ENCODE results near the gene CDC6. TPM values are rescaled to one million over a fixed set of nuclear protein-coding genes. Genes with fewer than 3 reads are reported as not detected.

The CDC6 gene
- total and polyA plus RNA-seq, 2 donors (not counting 3 experiments of a cell fraction or from before 2014, with no cell fraction given): 15.5 to 55.2 TPM

GRCh38 chr17:40338941-40339649 lies 51.4 kb downstream of the CDC6 start:
- FAIRE-seq (no peak), DNase-seq (ENCODE audit: low read depth, low spot score) (no peak)
- Histone ChIP-seq H3K4me1 (ENCODE audit: control insufficient read depth, extremely low read depth, insufficient read depth, low read length) (peaks cover 28% of the 10 kb centered on the region), H3K9me3 (replicated peaks; ENCODE audit: control insufficient read depth, insufficient read depth, low read length) (no peaks in the 10 kb centered on the region), H3K27ac (ENCODE audit: insufficient read depth, low read depth, low read length) (no peak overlapping the region), H3K9ac (replicated peaks; ENCODE audit: extremely low read depth, insufficient read depth, low read length) (no peak overlapping the region), H3K79me2 (ENCODE audit: control insufficient read depth, insufficient read depth, low read length) (peaks cover 51% of the 10 kb centered on the region), H3K9me1 (replicated peaks; ENCODE audit: control insufficient read depth, extremely low read depth, insufficient read depth, low read length) (no peaks in the 10 kb centered on the region), H3K4me2 (ENCODE audit: insufficient read depth, low read length) (no peak overlapping the region), H3K36me3 (ENCODE audit: control insufficient read depth in 2 of 2, extremely low read depth in 1 of 2, insufficient read depth in 2 of 2, low read length in 2 of 2) (peaks cover 0 to 1% of the 10 kb centered on the region in 2 experiments), H2AFZ (ENCODE audit: low read depth, low read length) (no peak overlapping the region), H3K27me3 (ENCODE audit: control insufficient read depth in 2 of 2, insufficient read depth in 2 of 2, low read length in 2 of 2) (no peaks in the 10 kb centered on the region), H3K4me3 (replicated peaks in 1 of 3; ENCODE audit: insufficient read depth in 1 of 3, low read depth in 1 of 3, low read length in 3 of 3) (no peak overlapping the region), H4K20me1 (replicated peaks; ENCODE audit: control insufficient read depth, extremely low read depth, insufficient read depth, low read length) (no peaks in the 10 kb centered on the region)
- intact Hi-C loops (cut with micrococcal nuclease) (no loop called here), dilution Hi-C loops (cut with MboI; ENCODE audit: extremely low pct_ligation_motif_present, low sequenced_read_pairs) (no loop called here)
- POLR2A ChIA-PET: no interaction called here
- TF ChIP-seq MAX (IDR thresholded peaks at IDR 0.05; ENCODE audit: insufficient read depth, insufficient read length) (no peak), MYC (IDR thresholded peaks at IDR 0.05; ENCODE audit: low read depth, low read length) (no peak), POLR2AphosphoS5 (IDR thresholded peaks at IDR 0.05; ENCODE audit: insufficient read depth, low read depth, low read length) (no peak), GATA2 (IDR thresholded peaks at IDR 0.05; ENCODE audit: insufficient read depth, insufficient read length, low read depth, low read length) (no peak), FOS (IDR thresholded peaks at IDR 0.05; ENCODE audit: borderline replicate concordance, insufficient read depth, low read length) (no peak), JUN (IDR thresholded peaks at IDR 0.05; ENCODE audit: borderline replicate concordance, insufficient read depth, insufficient read length, low read depth) (no peak), POLR2A (IDR thresholded peaks at IDR 0.05; ENCODE audit: low read depth, low read length) (no peak), EZH2 (IDR thresholded peaks at IDR 0.05; ENCODE audit: borderline replicate concordance, low read depth, low read length, severe bottlenecking) (no peak), CTCF (IDR thresholded peaks at IDR 0.05; ENCODE audit: extremely low read depth in 1 of 2, insufficient read depth in 1 of 2, low read depth in 1 of 2, low read length in 2 of 2) (no peak)
- CTCF ChIA-PET: interaction anchor here (1.1 to 10.6 kb wide), 4 partner anchors 16 to 37 kb away, joined by 4 to 109 read pairs (median 6); no protein-coding TSS in a partner anchor
- BruUV-seq (replicated peaks): no TSS peak

Data from endothelial cell of umbilical vein (primary cell).